Measurements from ENCODE around the gene CLCN3.
"Not testable (repeated sequence)": the region's sequence is repeated elsewhere in the genome, so short reads cannot be mapped to it uniquely, and the experiment has no call there.

CLCN3 gene

GRCh38 chr4:169723207-169723965 lies 103.0 kb downstream of the CLCN3 start:
- no peak for DNase-seq (ENCODE audit: low read depth, low spot score)
- ChIA-PET POLR2A (interaction anchor here (0.6 kb wide), 1 partner anchor 853 kb away, joined by 3 read pairs; no protein-coding TSS in a partner anchor), CTCF (interaction anchor here (0.6 to 1.0 kb wide), 4 partner anchors 11 to 157 kb away, joined by 3 to 5 read pairs (median 4); partner anchors contain the start of gene NEK1)
- TF ChIP-seq CTCF (IDR thresholded peaks at IDR 0.05; ENCODE audit: insufficient read depth, low read length, missing control alignments): no peak
- H3K4me3 ChIP-seq (ENCODE audit: low read depth, low read length): no peak overlapping the region

GRCh38 chr4:169724260-169724659 lies 103.9 kb downstream of the CLCN3 start:
- ChIA-PET CTCF (interaction anchor here (0.6 to 1.1 kb wide), 3 partner anchors 12 to 113 kb away, joined by 3 to 5 read pairs (median 3); partner anchors contain the start of gene NEK1), POLR2A (no interaction called here)
- peak; percentile 12 for DNase-seq (ENCODE audit: low read depth, low spot score)
- TF ChIP-seq CTCF (IDR thresholded peaks at IDR 0.05; ENCODE audit: insufficient read depth, low read length, missing control alignments): no peak
- no peak overlapping the region for H3K4me3 ChIP-seq (ENCODE audit: low read depth, low read length)

GRCh38 chr4:169727616-169728015 lies 107.2 kb downstream of the CLCN3 start:
- POLR2A ChIA-PET: no interaction called here
- CTCF ChIA-PET: interaction anchor here (1.4 to 1.6 kb wide), 4 partner anchors 11 to 320 kb away, joined by 3 to 7 read pairs (median 5); partner anchors contain the start of genes CLCN3 and NEK1
- DNase-seq (ENCODE audit: low read depth, low spot score): no peak
- TF ChIP-seq CTCF (IDR thresholded peaks at IDR 0.05; ENCODE audit: insufficient read depth, low read length, missing control alignments): no peak
- H3K4me3 ChIP-seq (ENCODE audit: low read depth, low read length): no peak overlapping the region

- H3K4me3 ChIP-seq (ENCODE audit: low read depth, low read length): no peak overlapping the region
- no peak for TF ChIP-seq CTCF (IDR thresholded peaks at IDR 0.05; ENCODE audit: insufficient read depth, low read length, missing control alignments)
- CTCF ChIA-PET: interaction anchor here (1.8 kb wide), 1 partner anchor 10 kb away, joined by 5 read pairs; no protein-coding TSS in a partner anchor
- DNase-seq (ENCODE audit: low read depth, low spot score): no peak
- POLR2A ChIA-PET: no interaction called here
Observed at GRCh38 chr4:169730564-169730963, 110.2 kb downstream of the CLCN3 start.

GRCh38 chr4:169738604-169739003 lies 118.2 kb downstream of the CLCN3 start:
- H3K4me3 ChIP-seq (ENCODE audit: low read depth, low read length); DNase-seq (ENCODE audit: low read depth, low spot score); POLR2A ChIA-PET: not testable (repeated sequence)
- CTCF ChIA-PET: interaction anchor here (0.8 kb wide), 1 partner anchor 125 kb away, joined by 3 read pairs; no protein-coding TSS in a partner anchor

- no peak overlapping the region for H3K4me3 ChIP-seq (ENCODE audit: low read depth, low read length)
- no peak for DNase-seq (ENCODE audit: low read depth, low spot score)
- ChIA-PET POLR2A (no interaction called here), CTCF (interaction anchor here (1.6 kb wide), 1 partner anchor 10 kb away, joined by 5 read pairs; no protein-coding TSS in a partner anchor)
- TF ChIP-seq CTCF (IDR thresholded peaks at IDR 0.05; ENCODE audit: insufficient read depth, low read length, missing control alignments): no peak
Observed at GRCh38 chr4:169741569-169741968, 121.2 kb downstream of the CLCN3 start.
